HG03060 (cell line): Measurements from ENCODE around the gene MIGA1.

Experiments used
- ATAC-seq: cut with Tn5 transposase; IDR thresholded peaks from one replicate; pipeline ENCODE4 v1.9.1; 2021; ENCODE audit warnings: low read depth, moderate number of reproducible peaks; ENCODE audit not compliant: unreplicated experiment

Gene MIGA1

DNA sequence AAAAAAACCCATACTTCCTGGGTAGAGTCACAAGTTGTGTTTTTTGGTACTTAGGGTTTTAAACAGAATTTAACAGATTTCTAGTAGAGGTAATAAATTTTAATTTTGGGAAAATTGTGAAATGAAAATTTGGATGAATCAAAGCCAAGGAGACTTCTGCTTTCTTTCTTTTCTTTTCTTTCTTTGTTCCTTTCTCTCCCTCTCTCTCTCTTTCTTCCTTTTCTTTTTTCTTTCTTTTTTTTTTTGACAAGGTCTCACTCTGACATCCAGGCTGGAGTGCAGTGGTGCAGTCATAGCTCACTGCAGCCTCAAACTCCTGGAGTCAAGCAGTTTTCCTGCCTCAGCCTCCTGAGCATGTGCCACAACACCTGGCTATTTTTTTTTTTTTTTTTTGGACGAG lies 62.1 kb downstream of the MIGA1 start:
- ATAC-seq, result no peak

DNA sequence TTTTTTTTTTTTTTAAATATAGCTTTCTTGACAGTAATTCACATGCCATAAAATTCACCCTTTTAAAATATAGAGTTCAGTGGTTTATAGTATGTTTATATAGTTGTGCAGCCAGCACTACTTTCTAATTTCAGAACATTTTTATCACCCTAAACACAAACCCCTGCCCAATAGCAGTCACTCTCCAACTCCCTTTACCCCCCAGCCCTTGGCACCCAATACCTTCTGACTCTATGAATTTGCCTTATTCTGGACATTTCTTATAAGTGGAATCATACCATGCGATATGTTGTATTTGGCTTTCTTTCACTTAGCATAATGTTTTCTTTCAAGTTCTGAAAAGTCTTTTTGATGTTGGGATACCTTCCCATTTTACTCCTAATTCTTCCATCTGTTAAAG lies 66.5 kb downstream of the MIGA1 start:
- no peak for ATAC-seq

DNA sequence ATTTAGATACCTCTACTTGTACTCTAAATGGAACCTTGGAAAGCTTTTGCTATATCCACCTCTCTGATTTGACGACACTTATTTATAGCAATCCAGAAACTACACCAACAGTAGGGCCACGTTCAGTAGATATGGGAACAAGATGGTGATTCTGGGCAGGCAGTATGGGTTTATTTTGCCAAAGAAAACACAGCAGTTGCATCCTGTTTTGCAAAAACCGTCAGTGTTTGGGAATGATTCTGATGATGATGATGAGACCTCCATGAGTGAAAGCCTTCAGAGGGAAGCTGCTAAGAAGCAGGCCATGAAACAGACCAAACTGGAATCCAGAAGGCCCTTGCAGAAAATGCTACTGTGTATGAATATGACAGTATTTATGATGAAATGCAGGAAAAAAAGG lies 67.5 kb downstream of the MIGA1 start:
- no peak for ATAC-seq

DNA sequence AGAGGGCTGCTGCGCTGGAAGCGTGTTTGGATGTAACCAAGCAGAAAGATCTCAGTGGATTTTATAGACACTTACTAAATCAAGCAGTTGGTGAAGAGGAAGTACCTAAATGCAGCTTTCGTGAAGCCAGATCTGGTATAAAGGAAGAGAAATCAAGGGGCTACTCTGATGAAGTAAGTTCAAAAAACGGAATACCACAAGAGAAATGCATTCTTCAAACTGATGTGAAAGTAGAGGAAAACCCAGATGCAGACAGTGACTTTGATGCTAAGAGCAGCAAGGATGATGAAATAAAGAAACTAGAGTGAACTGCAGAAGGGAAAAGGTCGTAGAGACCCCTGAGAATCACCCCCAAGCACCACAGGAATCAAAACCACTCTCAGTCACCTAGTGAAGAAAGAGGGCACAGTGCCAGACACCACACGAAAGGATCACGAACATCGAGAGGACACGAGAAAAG lies 68.2 kb downstream of the MIGA1 start:
- no peak for ATAC-seq

DNA sequence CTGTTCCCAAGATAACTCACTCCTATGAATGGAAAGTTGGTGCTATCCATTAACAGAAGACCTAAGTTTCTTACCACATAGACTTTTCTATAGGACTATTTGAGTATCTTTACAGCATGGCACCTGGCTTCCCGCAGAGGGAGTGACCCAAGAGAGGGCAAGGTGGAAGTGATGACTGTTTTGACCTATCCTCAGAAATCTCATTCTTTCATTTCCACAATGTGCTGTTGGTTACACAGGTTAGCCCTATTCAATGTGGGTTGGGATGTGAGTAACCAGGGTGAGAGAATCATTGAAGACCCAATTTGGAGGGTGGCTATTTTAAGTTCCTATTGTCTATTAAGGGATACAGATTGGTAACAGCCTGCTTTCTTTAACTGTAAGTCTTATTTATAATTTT lies 70.6 kb downstream of the MIGA1 start:
- no peak for ATAC-seq

DNA sequence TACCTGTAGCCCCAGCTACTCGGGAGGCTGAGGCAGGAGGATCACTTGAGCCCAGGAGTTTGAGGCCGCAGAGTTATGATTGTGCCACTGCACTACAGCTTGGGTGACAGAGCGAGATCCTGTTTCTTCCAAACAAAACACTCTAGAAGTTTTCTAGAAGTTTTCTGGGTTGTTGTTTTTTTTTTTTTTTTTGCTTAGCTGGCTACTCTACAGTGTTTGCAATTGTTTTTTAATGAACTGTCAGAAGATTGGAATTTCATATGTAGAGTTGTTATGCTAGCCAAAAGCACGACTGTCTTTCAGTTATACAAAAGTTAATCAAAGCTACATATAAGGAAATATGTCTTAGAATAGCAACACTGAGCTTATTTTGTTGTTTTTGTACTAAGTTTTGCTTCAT lies 78.1 kb downstream of the MIGA1 start:
- no peak for ATAC-seq

DNA sequence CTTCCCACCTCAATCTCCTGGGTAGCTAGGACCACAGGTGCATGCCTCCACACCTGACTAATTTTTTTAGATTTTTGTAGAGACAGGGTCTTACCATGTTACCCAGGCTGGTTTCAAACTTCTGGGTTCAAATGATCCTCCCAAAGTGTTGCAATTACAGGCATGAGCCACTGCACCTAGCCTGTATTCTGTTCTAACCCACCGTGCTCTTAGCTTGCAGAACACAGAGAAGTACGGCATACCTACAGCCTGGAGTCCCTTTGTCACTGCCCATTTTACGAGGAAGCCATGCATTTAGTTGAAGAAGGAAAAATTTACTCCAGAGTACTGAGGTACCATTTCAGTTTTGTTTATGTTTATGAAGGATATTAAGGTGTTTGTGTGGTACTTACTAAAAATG lies 79.3 kb downstream of the MIGA1 start:
- no peak for ATAC-seq

DNA sequence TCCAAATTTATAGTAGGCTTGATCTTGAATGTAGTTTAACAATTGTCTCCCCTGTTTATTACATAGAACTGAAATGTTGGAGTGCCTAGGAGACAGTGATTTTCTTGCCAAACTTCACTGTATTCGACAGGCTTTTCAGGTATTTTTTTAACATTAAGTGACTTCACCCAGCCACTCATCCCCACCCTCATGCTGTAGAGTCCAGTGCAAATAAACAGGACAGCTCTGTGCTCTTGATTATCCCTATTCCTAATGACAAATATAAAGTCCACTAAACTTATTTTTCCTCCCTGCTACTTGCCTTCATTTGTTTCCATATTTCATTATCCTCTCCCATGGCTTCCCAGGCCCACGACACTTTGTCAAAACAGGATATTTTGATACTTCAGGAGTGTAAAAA lies 79.8 kb downstream of the MIGA1 start:
- ATAC-seq, result no peak

DNA sequence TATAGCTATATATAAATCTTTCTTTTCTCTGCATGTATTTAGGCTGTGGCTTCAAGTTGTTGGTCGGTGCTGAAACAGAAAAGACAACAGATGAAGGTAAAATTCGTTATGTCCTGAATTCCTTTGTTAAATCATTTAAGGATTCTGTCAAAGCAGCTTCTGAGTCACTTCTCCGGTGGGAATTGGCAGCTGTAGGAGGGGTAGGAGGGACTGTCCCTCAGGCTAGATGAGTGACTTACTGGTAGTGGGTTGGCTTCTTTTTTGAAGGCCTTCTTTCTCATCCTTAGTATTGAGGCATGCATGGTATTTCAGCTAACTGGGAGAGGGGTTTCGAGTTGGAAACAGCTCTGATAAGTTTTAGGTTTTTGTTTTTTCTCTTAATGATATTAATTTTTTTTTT lies 86.8 kb downstream of the MIGA1 start:
- ATAC-seq, result no peak

DNA sequence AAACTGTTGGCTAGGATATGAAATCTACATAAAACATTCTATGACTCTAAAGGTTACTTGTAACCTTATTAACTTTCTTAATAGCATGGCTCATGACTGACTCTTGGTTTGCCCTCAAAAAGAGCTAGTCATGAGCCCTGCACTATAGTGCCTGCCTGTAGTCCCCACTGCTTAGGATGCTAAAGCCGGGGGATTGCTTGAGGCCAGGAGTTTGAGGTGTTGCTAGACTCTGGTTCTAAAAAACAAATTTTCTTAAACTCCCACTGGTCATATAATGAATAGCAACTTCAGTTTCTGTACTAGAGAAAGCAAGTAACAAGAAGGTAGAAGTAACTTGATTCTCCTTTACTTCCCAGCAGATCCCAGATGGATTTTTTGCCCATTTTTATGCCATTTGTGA lies 93.2 kb downstream of the MIGA1 start:
- ATAC-seq, result no peak

DNA sequence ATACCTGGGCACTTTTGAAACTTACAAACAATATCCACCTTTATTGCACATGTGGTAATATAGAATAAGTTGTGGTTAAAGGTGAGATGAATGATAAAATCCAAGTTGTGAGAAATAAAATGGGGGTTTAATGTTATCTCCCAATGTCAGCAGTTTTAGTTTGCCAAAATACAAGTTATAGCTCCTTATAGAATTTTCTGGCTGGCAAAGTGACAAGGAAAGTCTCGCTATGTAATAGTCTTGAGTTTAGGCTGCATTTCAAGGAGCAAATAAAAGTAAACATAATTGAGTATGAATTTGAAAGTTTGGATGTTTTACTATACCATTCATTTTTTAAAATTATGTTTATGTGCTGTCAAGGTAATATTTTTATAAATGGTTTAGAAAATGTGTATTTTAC lies 94.0 kb downstream of the MIGA1 start:
- ATAC-seq, result no peak

DNA sequence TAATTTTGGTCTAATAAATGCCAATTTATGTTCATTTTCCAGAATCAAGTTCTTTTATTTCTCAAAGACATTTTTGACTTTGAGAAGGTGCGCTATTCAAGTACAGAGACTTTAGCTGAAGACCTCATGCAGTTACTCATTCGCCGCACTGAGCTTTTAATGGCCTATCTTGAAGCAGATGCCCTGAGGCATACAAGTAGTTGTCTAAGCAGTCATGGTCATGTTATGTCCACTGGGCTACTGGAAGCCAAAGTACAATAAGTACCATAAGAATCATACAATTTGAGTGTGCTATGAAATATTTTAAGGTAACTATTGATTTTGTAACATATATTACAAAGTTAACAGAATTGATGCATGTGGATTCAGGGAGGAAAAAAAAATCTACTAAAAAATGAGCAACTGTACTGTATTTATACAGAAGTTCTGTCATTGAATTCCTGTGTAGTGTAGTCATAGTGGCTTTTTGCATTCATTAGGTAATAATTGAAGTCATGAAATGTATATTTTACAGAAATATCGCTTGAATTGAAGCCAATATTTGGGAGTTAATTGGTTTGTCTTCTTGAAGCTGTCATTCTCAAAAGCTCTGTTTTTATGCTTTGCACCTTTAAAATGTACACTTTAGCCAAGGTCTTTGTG lies 95.5 kb downstream of the MIGA1 start:
- ATAC-seq, result no peak

DNA sequence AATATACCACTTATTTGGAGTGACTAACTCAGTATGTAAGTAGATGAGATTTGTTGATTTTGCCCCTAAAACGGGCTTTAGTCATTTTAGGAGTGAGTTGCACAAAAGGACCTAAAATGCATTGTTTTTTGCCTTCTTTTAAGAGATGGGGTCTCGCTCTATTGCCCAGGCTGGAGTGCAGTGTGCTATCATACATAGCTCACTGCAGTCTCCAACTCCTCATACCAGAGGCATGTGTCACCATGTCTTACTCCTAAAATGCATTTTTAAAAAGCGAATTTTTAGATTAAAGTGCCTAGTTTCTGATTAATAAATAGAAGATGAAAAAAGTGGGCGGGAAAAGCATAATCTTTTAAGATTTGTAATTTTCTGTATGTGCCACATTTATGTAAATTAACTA lies 97.4 kb downstream of the MIGA1 start:
- ATAC-seq, result no peak

DNA sequence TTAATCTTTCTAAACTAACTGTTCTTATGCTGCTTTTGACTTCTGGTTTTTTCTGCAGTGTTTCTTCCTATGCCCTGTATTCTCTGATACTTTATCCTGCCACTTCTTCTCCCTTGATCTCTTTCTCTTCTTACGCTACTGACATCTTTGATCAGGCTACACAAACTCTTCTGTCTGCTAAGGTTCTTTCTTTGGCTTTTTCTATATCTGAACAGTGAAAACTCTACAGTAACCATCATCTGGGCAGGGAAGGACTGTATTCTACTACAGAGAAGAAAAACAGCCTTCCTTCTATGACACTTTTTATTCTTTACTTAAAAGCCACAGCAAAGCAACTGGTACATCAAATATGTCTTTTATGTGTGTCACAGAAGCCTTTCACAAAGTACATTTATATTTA lies 101.6 kb downstream of the MIGA1 start:
- ATAC-seq, result no peak

DNA sequence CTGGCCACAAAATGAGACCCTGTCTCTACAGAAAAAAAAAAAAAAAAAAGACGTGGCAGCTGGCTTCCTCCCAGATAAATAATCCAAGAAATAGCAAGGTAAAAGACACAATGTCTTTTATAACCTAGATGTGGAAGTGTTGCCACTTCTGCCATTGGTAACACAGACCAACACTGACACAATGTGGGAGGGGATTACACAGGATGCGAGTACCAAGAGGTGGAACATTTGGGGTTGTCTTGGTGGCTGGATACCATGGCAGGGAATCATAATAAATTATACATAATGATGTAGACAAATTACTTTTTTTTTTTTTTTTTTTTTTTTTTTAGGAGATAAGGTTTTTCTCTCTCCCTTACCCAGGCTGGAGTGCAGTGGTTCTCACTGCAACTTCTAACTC lies 103.0 kb downstream of the MIGA1 start:
- ATAC-seq, result no peak

DNA sequence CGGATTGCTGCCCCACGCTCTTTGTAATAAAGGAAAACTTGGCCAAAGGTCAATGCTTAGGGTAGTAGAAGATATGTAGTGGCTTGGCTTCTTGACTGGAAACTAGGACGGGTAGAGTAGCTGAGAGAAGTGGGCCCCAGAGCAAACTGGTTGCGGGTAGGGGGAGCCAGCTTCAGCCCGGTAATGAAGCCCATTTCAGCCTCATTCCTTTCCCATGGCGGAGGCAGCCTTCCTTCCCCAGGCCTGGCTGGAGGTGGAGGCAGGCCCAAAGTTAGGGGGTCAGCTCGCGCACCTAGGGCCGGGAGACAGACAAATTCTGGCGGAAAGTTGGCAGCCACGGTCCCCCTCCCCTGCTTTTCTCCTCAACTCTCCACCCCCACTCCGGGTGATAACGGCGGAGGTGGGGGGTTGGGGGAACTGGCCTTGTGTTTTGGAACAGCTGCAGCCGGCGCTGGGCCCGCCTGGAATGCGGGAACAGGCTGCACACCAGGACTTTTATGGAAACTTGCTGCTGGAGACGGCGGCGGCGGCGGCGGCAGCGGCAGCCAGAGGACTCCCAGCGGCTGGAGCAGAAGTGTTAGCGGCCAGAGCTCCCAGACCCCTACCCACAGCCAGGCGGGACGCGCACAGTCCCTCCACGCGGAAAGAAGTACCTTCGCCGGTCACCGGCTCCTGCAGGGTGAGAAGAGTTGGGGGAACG lies 108.8 kb downstream of the MIGA1 start, which contains the start of gene NEXN:
TSS of gene NEXN (plus strand) at position 544 of the 700 bp plus-strand sequence. CDS start 27,483 bp downstream, outside the sequence.
- ATAC-seq, result no peak

DNA sequence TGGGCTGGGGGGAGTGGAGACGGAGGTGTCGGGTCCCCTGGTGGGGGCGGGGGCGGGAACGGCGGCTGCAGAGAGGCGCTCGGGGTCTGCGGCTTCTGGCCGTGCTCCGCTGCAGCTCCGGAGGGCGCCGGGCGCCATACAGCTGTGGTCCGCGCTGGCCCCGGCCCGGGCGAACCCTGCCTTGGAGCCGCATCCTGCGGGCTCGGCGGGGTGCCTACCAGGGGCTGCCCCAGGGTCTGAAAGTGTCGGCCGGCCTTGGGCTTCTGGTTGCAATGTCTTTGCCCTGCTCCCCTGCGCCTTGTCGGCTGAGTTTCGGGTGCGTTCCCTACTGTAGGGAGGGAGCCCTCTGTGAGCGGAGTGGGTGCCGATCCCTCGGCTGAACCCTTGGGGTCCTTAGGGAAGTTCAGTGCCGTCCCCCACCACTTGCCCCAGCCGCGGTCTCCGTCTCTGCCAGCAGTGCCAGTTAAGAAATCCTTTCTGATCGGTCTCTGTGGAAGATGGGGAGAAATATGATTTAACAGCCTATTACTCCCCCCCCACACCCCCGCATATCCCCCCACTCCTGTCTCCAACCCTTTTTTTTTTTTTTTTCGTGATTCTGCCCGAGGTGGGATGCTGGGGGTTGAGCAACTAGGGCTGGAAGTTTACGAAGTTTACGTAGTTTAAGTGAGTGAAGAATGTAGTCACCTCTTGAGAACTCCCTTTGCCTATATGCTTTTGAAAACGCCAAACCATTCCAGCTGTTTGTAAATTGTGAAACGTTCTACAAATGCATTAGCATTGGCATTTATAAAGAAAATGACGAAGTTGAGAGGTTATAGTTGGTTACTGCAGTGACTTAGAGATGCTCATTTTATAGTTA lies 109.6 kb downstream of the MIGA1 start:
- no peak for ATAC-seq

DNA sequence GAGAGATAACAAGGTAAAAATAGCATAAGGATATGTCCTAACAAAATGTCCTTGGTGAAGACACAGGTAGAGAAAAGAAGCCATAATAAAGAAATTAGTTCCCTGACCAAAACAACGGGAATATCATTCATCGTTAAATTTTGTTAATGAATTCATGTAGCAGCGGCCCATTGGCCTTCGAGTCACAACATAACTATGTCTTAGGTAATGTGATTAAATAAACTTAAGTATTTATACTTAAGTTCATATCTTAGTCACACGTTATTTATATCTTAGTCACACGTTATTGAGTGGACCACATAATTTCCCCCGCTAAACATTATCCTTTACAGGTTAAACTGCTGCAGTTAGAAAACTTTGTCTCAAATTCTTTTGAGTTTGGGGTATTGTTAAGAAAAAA lies 110.2 kb downstream of the MIGA1 start:
- no peak for ATAC-seq

DNA sequence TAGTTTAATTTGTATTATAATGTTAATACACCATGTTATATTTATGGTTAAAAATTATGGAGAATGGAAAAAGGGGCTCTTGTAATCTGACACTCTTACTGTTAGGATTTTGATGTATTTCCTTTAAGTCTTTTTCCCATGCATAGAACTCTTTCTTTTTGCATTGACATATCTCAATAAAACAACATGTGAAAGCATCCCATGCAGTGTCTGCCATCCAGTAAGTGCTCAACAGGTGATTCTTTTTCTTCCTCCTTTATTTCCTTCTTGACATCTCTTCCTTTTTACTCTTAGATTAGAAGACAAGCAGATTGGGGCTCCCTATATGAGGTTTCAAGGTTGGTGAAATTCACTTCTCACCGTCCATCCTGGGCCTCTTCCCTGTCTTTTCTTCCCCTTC lies 111.8 kb downstream of the MIGA1 start:
- no peak for ATAC-seq

DNA sequence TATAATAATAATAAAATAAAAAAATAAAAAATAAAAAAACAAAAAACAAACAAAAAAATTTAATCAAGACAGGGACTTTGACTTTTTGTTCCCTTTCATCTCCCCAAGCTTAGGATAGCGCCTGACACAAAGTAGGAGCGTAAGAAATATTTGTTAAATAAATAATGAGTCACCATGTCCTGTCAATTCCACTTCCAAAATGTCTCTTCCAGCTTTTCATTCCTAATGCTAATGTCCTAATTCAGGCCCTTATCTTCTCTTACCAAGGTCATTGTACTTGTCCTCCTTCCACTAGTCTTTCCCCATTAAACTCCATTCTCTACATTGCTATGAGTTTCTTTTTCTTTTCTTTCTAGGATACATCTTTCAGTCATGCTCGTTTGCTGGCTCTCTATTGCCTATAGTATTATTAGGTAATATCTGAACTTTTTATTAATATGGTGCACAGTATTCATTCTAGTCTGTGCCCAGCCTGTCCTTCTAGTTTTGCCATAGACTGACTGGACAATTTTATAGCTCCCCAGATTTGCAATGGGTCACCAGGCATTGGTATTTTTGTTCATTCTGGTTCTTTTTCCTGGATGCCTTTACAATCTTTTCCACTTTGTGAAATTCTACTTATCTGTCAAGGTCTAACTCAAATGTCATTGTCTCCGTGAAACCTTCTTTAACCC lies 120.3 kb downstream of the MIGA1 start:
- ATAC-seq, result no peak
